K562 (cell line): Measurements from ENCODE around the gene OR2G2. TPM values are rescaled to one million over a fixed set of nuclear protein-coding genes. Genes with fewer than 3 reads are reported as not detected.

Experiments
- ATAC-seq: fragments of 200-7000 bp; cut with Tn5 transposase; 3 replicates; pipeline ENCODE4 v1.9.1; 2020; ENCODE audit warnings: moderate library complexity
- BruUV-seq: library from RNA; stranded (reverse); fragments of 400-500 nt; replicated peaks from 2 replicates; lab custom pipeline; 2021; lab: Mats Ljungman, UMichigan
- CTCF ChIA-PET: fragments of 300-600 bp; formaldehyde crosslinking; extraction: SDS; loops from one replicate; lab custom pipeline; 2021; ENCODE audit warnings: low intra/inter-chr PET ratio; lab: Yijun Ruan, JAX
- POLR2A ChIA-PET: fragments of 300-600, 350-650 bp; sonication (Branson Sonifier 250); formaldehyde crosslinking; extraction: SDS; loops from one replicate; lab custom pipeline; 2021; ENCODE audit warnings: antibody characterized with exemption, inconsistent platforms; lab: Yijun Ruan, JAX
- DNase-seq, 4 experiments: peaks; one replicate each; pipeline versions ENCODE4 v3.0.0 to v3.0.0-alpha.2; 2011 to 2018; ENCODE audit warnings: low spot score in 3 of 4, mixed read lengths in 3 of 4; ENCODE audit errors: extremely low read depth in 1 of 4
- FAIRE-seq: peaks from 2 replicates; lab custom pipeline; 2011; peaks lifted over from hg19 to GRCh38; lab: Jason Lieb, UNC
- H2AFZ ChIP-seq: 2 replicates; pipeline ENCODE4 v1.6.0; 2011; ENCODE audit warnings: low read depth, low read length, control low read depth, inconsistent platforms
- H3K27ac ChIP-seq: fragments of 200-600 bp; 3 replicates; pipeline ENCODE4 v1.8.0; 2011; ENCODE audit warnings: low read depth, mild to moderate bottlenecking, control low read depth, inconsistent platforms, low read length, moderate library complexity, mixed read lengths; ENCODE audit errors: extremely low read depth
- H3K27me3 ChIP-seq, 2 experiments: fragments of 300-600 bp in 1 of 2; 2 replicates in 1 of 2; 3 replicates in 1 of 2; pipeline versions ENCODE4 v1.6.0 to v1.8.0; 2011; ENCODE audit warnings: inconsistent platforms in 2 of 2, low read length in 2 of 2, mild to moderate bottlenecking in 1 of 2, mixed read lengths in 1 of 2, moderate library complexity in 1 of 2; ENCODE audit not compliant: control insufficient read depth in 2 of 2, insufficient read depth in 2 of 2
- H3K36me3 ChIP-seq: fragments of 300-600 bp; 3 replicates; pipeline ENCODE4 v1.8.0; 2011; ENCODE audit warnings: mild to moderate bottlenecking, low read length, inconsistent platforms; ENCODE audit not compliant: control insufficient read depth, insufficient read depth
- H3K4me1 ChIP-seq, 2 experiments: fragments of 200-600 bp in 1 of 2; replicated peaks in 1 of 2; 2 replicates in 1 of 2; 3 replicates in 1 of 2; pipeline versions ENCODE4 v1.5.1 to v1.8.0; 2011; ENCODE audit warnings: inconsistent platforms in 2 of 2, low read length in 2 of 2, mild to moderate bottlenecking in 1 of 2, mixed read lengths in 1 of 2, moderate library complexity in 1 of 2; ENCODE audit not compliant: control insufficient read depth in 2 of 2, insufficient read depth in 2 of 2
- H3K4me2 ChIP-seq: 2 replicates; pipeline ENCODE4 v1.6.1; 2011; ENCODE audit warnings: low read length, control low read depth, inconsistent platforms, mixed read lengths; ENCODE audit not compliant: insufficient read depth
- H3K4me3 ChIP-seq: fragments of 200-600 bp; sonication (generic), shearing (Covaris generic); 2 replicates; pipeline ENCODE4 v1.5.1; 2016; ENCODE audit warnings: control low read depth, inconsistent platforms
- H3K79me2 ChIP-seq: fragments of 200-600 bp; 3 replicates; pipeline ENCODE4 v1.8.0; 2011; ENCODE audit warnings: low read length, inconsistent platforms; ENCODE audit not compliant: control insufficient read depth, insufficient read depth
- H3K9ac ChIP-seq, 2 experiments: 2 replicates each; pipeline versions ENCODE4 v1.6.0 to v1.6.1; 2011; ENCODE audit warnings: low read depth in 2 of 2, low read length in 2 of 2, control low read depth in 1 of 2, inconsistent platforms in 1 of 2, mild to moderate bottlenecking in 1 of 2, mixed read lengths in 1 of 2; ENCODE audit not compliant: insufficient read depth in 1 of 2
- H3K9me1 ChIP-seq: one replicate; pipeline ENCODE4 v1.6.0; 2011; ENCODE audit warnings: inconsistent platforms, mild to moderate bottlenecking, low read length, moderate library complexity; ENCODE audit not compliant: control insufficient read depth, insufficient read depth
- H3K9me3 ChIP-seq: replicated peaks from 2 replicates; pipeline ENCODE4 v1.5.1; 2011; ENCODE audit warnings: low read depth, low read length, inconsistent platforms; ENCODE audit not compliant: control insufficient read depth, insufficient read depth
- H4K20me1 ChIP-seq: replicated peaks from 2 replicates; pipeline ENCODE4 v1.6.1; 2011; ENCODE audit warnings: low read length, inconsistent platforms, mixed read lengths; ENCODE audit not compliant: control insufficient read depth, insufficient read depth
- ETV1 ChIP-seq: fragments of 450-650 bp; conservative IDR thresholded peaks from 2 replicates; pipeline ENCODE4 v1.6.1; 2016; ENCODE audit warnings: missing genetic modification characterization, control low read depth, low read depth, missing compliant biosample characterization
- HMG20B ChIP-seq: fragments of 250-450 bp; sonication (Bioruptor Pico); IDR thresholded peaks from 2 replicates; pipeline ENCODE4 v1.5.0; 2021; ENCODE audit warnings: mild to moderate bottlenecking
- STAT5A ChIP-seq: IDR thresholded peaks from 2 replicates; pipeline ENCODE4 v1.6.1; 2012; ENCODE audit warnings: low read length, inconsistent platforms, borderline replicate concordance
- ZNF263 ChIP-seq: sonication (generic); formaldehyde crosslinking; IDR thresholded peaks from 2 replicates; pipeline ENCODE4 v1.8.0; 2022; ENCODE audit warnings: mild to moderate bottlenecking, missing genetic modification reagents, borderline replicate concordance
- ZNF695 ChIP-seq: fragments of 450-650 bp; formaldehyde crosslinking; IDR thresholded peaks from 2 replicates; pipeline ENCODE4 v1.4.0; 2020; ENCODE audit warnings: mild to moderate bottlenecking, moderate library complexity
- ZNF76 ChIP-seq: fragments of 250-450 bp; sonication (Bioruptor Pico); IDR thresholded peaks from 2 replicates; pipeline ENCODE4 v1.4.0; 2020; ENCODE audit warnings: mild to moderate bottlenecking, moderate library complexity, borderline replicate concordance
- WGBS: fragments of 100-300 bp; shearing (Covaris generic); methylation state at CpG from one replicate; pipeline ENCODE4 v1.1.6; 2016; ENCODE audit warnings: low coverage, mixed read lengths; ENCODE audit not compliant: insufficient coverage; ENCODE audit errors: missing lambda C conversion rate; 5-methylcytosine and 5-hydroxymethylcytosine counted together
- in situ Hi-C: fragments of 300-500 bp; cut with MboI; formaldehyde crosslinking; loops from 4 replicates; pipeline ENCODE4 v1.15.0; 2018; ENCODE audit warnings: inconsistent platforms, mixed read lengths
- intact Hi-C: fragments of 100-400 bp; cut with micrococcal nuclease; formaldehyde crosslinking; loops from 2 replicates; pipeline ENCODE4 v1.14.2; 2022
- polyA plus RNA-seq, 8 experiments: library from polyadenylated mRNA; depleted of rRNA in 4 of 8; stranded (reverse) in 5 of 8; unstranded in 3 of 8; fragments of >200 nt; fragmentation: Nextera tagmentation in 2 of 8; fragmentation: Illumina TruSeq in 1 of 8; extraction: Ambion mirVana in 2 of 8; extraction: Trizol in 1 of 8; gene quantifications; 2 replicates each; pipeline versions ENCODE4 v1.2.1 to v1.2.3, GENCODE V29; 2011 to 2014; ENCODE audit warnings: inconsistent platforms in 1 of 8, missing spikeins in 1 of 8
- total RNA-seq, 7 experiments: library from RNA; depleted of rRNA in 6 of 7; stranded (reverse); fragments of >200 nt in 6 of 7; fragmentation: Illumina TruSeq in 2 of 7; extraction: Trizol in 2 of 7; gene quantifications; 2 replicates each; pipeline versions ENCODE4 v1.2.1 to v1.2.3, GENCODE V29; 2011 to 2021; ENCODE audit warnings: low replicate concordance in 1 of 7
- TF ChIP-seq, protein P1 (sequence below): fragments of 450-650 bp; IDR thresholded peaks from 2 replicates; pipeline ENCODE4 v1.7.0; 2016; ENCODE audit warnings: borderline replicate concordance
- TF ChIP-seq, protein P2 (sequence below): sonication (generic); formaldehyde crosslinking; IDR thresholded peaks from 2 replicates; pipeline ENCODE4 v1.8.1; 2023; ENCODE audit warnings: missing genetic modification reagents, mild to moderate bottlenecking, borderline replicate concordance

Gene OR2G2
- total and polyA plus RNA-seq, 9 of the 15 experiments (the other 6 are each of a cell fraction or from before 2014, with no cell fraction given) = not detected

DNA sequence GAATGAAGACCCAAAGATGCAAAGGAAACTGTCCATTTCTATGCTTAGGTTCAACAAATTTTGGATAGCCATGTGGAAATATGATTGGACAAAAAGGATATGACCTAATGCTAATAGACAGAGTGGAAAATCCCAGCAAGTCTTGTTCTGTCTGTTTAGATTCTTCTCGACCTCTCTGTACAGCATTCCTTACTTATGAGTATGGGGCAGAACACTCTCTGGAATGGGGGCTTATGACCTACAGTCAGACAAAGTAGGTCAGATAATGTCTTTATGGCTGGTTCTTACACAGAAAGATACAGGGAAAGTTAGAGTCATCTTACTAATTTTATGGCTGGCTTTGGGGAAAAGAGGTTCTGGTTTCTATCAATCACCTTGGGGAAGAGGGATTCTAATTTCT lies 36.4 kb upstream of the OR2G2 start:
- no peak for DNase-seq
- intact Hi-C loops (no loop called here), in situ Hi-C loops (no loop called here)
- no peaks in the 10 kb centered on the region for H3K79me2 ChIP-seq
- no peak for TF ChIP-seq HMG20B (CRISPR knock-in tag)
- no peak for TF ChIP-seq ETV1 (tag)
- TF ChIP-seq ZNF263 (CRISPR knock-in tag) = no peak
- TF ChIP-seq, protein P1, sequence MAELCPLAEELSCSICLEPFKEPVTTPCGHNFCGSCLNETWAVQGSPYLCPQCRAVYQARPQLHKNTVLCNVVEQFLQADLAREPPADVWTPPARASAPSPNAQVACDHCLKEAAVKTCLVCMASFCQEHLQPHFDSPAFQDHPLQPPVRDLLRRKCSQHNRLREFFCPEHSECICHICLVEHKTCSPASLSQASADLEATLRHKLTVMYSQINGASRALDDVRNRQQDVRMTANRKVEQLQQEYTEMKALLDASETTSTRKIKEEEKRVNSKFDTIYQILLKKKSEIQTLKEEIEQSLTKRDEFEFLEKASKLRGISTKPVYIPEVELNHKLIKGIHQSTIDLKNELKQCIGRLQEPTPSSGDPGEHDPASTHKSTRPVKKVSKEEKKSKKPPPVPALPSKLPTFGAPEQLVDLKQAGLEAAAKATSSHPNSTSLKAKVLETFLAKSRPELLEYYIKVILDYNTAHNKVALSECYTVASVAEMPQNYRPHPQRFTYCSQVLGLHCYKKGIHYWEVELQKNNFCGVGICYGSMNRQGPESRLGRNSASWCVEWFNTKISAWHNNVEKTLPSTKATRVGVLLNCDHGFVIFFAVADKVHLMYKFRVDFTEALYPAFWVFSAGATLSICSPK = no peak
- no peak for TF ChIP-seq ZNF76 (CRISPR knock-in tag)
- no peak for TF ChIP-seq STAT5A
- TF ChIP-seq, protein P2, sequence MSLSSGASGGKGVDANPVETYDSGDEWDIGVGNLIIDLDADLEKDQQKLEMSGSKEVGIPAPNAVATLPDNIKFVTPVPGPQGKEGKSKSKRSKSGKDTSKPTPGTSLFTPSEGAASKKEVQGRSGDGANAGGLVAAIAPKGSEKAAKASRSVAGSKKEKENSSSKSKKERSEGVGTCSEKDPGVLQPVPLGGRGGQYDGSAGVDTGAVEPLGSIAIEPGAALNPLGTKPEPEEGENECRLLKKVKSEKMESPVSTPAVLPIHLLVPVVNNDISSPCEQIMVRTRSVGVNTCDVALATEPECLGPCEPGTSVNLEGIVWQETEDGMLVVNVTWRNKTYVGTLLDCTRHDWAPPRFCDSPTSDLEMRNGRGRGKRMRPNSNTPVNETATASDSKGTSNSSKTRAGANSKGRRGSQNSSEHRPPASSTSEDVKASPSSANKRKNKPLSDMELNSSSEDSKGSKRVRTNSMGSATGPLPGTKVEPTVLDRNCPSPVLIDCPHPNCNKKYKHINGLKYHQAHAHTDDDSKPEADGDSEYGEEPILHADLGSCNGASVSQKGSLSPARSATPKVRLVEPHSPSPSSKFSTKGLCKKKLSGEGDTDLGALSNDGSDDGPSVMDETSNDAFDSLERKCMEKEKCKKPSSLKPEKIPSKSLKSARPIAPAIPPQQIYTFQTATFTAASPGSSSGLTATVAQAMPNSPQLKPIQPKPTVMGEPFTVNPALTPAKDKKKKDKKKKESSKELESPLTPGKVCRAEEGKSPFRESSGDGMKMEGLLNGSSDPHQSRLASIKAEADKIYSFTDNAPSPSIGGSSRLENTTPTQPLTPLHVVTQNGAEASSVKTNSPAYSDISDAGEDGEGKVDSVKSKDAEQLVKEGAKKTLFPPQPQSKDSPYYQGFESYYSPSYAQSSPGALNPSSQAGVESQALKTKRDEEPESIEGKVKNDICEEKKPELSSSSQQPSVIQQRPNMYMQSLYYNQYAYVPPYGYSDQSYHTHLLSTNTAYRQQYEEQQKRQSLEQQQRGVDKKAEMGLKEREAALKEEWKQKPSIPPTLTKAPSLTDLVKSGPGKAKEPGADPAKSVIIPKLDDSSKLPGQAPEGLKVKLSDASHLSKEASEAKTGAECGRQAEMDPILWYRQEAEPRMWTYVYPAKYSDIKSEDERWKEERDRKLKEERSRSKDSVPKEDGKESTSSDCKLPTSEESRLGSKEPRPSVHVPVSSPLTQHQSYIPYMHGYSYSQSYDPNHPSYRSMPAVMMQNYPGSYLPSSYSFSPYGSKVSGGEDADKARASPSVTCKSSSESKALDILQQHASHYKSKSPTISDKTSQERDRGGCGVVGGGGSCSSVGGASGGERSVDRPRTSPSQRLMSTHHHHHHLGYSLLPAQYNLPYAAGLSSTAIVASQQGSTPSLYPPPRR (CRISPR knock-in tag) = no peak
- TF ChIP-seq ZNF695 = no peak
- peaks cover 0 to 7% of the 10 kb centered on the region in 2 experiments; a peak in 2 of 5 replicates for H3K27me3 ChIP-seq
- ChIA-PET POLR2A (no interaction called here), CTCF (no interaction called here)
- H3K9me3 ChIP-seq = no peaks in the 10 kb centered on the region
- no TSS peak for BruUV-seq
- no peaks in the 10 kb centered on the region for H3K9me1 ChIP-seq
- H3K27ac ChIP-seq = no peak overlapping the region
- no peak for ATAC-seq
- H4K20me1 ChIP-seq = no peaks in the 10 kb centered on the region
- no peak overlapping the region for H3K9ac ChIP-seq
- peaks cover 2 to 8% of the 10 kb centered on the region in 2 experiments; a peak in 2 of 5 replicates for H3K4me1 ChIP-seq
- 0% methylated on average over 1 of the region's 1 CpG for WGBS
- no peak overlapping the region for H3K4me2 ChIP-seq
- H3K4me3 ChIP-seq = no peak overlapping the region
- no peak overlapping the region for H2AFZ ChIP-seq
- FAIRE-seq = no peak
- no peaks in the 10 kb centered on the region for H3K36me3 ChIP-seq
